CD4-positive, alpha-beta T cell treated with Interleukin-6 at 100 ng/mL for 8 hours (primary cell): ENCODE results near the gene TMEM45B.
"Not testable (repeated sequence)": the region's sequence is repeated elsewhere in the genome, so short reads cannot be mapped to it uniquely, and the experiment has no call there.

Experiments used
- DNase-seq: peaks from one replicate; pipeline ENCODE4 v3.0.0-alpha.2; 2020; ENCODE audit warnings: mixed read lengths, low spot score

Gene TMEM45B

GRCh38 chr11:129815596-129816461 lies at the start of gene TMEM45B:
TMEM45B (plus strand) TSS chr11:129815848; CDS start chr11:129852483, 36,635 bp downstream.
- peak; percentile 20 for DNase-seq

- peak; percentile 19 for DNase-seq
Observed at GRCh38 chr11:129766898-129767604, 48.6 kb upstream of the TMEM45B start.

GRCh38 chr11:129767827-129768226 lies 47.8 kb upstream of the TMEM45B start:
- DNase-seq: no peak

- DNase-seq: no peak
Observed at GRCh38 chr11:129768356-129768755, 47.3 kb upstream of the TMEM45B start.

GRCh38 chr11:129769059-129769458 lies 46.6 kb upstream of the TMEM45B start:
- DNase-seq: no peak

- DNase-seq: no peak
Observed at GRCh38 chr11:129770993-129771392, 44.7 kb upstream of the TMEM45B start.

- peak; percentile 6 for DNase-seq
Observed at GRCh38 chr11:129771456-129771855, 44.2 kb upstream of the TMEM45B start.

- no peak for DNase-seq
Observed at GRCh38 chr11:129778877-129779276, 36.8 kb upstream of the TMEM45B start.

- DNase-seq: no peak
Observed at GRCh38 chr11:129779342-129779741, 36.3 kb upstream of the TMEM45B start.

- peak; percentile 8 for DNase-seq
Observed at GRCh38 chr11:129785383-129786111, 30.1 kb upstream of the TMEM45B start.

GRCh38 chr11:129786112-129786416 lies 29.6 kb upstream of the TMEM45B start:
- not testable (repeated sequence) for DNase-seq

GRCh38 chr11:129787532-129788155 lies 28.0 kb upstream of the TMEM45B start:
- DNase-seq: no peak

GRCh38 chr11:129788278-129788677 lies 27.4 kb upstream of the TMEM45B start:
- DNase-seq: no peak

GRCh38 chr11:129790106-129790505 lies 25.5 kb upstream of the TMEM45B start:
- no peak for DNase-seq

GRCh38 chr11:129791515-129791914 lies 24.1 kb upstream of the TMEM45B start:
- no peak for DNase-seq

- no peak for DNase-seq
Observed at GRCh38 chr11:129792663-129793062, 23.0 kb upstream of the TMEM45B start.

GRCh38 chr11:129795089-129795488 lies 20.6 kb upstream of the TMEM45B start:
- DNase-seq: no peak

GRCh38 chr11:129798212-129798611 lies 17.4 kb upstream of the TMEM45B start:
- no peak for DNase-seq

- DNase-seq: not testable (repeated sequence)
Observed at GRCh38 chr11:129800162-129800561, 15.5 kb upstream of the TMEM45B start.

GRCh38 chr11:129800655-129801054 lies 15.0 kb upstream of the TMEM45B start:
- DNase-seq: no peak

- no peak for DNase-seq
Observed at GRCh38 chr11:129803533-129803932, 12.1 kb upstream of the TMEM45B start.

- DNase-seq: peak; percentile 45
Observed at GRCh38 chr11:129804012-129804411, 11.6 kb upstream of the TMEM45B start.
